ENCODE data around the gene YBX1.
"Not testable (repeated sequence)": the region's sequence is repeated elsewhere in the genome, so short reads cannot be mapped to it uniquely, and the experiment has no call there.

The YBX1 gene

GRCh38 chr1:42748461-42749410 lies 66.5 kb downstream of the YBX1 start:
- ChIA-PET CTCF (interaction anchor here (0.8 to 4.7 kb wide), 9 partner anchors 10 to 404 kb away, joined by 3 to 35 read pairs (median 3); partner anchors contain the start of genes TMEM269 and ZNF691), POLR2A (no interaction called here)
- TF ChIP-seq, protein P1, sequence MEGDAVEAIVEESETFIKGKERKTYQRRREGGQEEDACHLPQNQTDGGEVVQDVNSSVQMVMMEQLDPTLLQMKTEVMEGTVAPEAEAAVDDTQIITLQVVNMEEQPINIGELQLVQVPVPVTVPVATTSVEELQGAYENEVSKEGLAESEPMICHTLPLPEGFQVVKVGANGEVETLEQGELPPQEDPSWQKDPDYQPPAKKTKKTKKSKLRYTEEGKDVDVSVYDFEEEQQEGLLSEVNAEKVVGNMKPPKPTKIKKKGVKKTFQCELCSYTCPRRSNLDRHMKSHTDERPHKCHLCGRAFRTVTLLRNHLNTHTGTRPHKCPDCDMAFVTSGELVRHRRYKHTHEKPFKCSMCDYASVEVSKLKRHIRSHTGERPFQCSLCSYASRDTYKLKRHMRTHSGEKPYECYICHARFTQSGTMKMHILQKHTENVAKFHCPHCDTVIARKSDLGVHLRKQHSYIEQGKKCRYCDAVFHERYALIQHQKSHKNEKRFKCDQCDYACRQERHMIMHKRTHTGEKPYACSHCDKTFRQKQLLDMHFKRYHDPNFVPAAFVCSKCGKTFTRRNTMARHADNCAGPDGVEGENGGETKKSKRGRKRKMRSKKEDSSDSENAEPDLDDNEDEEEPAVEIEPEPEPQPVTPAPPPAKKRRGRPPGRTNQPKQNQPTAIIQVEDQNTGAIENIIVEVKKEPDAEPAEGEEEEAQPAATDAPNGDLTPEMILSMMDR (IDR thresholded peaks at IDR 0.05; ENCODE audit: control extremely low read depth, extremely low read depth, low read depth, missing control alignments), result no peak
- no peak for DNase-seq (ENCODE audit: extremely low spot score)

GRCh38 chr1:42750041-42750440 lies 67.8 kb downstream of the YBX1 start:
- no peak for DNase-seq (ENCODE audit: extremely low spot score)
- CTCF ChIA-PET, result interaction anchor here (0.8 to 4.7 kb wide), 5 partner anchors 9 to 323 kb away, joined by 3 to 35 read pairs (median 3); no protein-coding TSS in a partner anchor
- TF ChIP-seq, protein P1 (IDR thresholded peaks at IDR 0.05; ENCODE audit: control extremely low read depth, extremely low read depth, low read depth, missing control alignments), result no peak
- POLR2A ChIA-PET, result no interaction called here

DNA sequence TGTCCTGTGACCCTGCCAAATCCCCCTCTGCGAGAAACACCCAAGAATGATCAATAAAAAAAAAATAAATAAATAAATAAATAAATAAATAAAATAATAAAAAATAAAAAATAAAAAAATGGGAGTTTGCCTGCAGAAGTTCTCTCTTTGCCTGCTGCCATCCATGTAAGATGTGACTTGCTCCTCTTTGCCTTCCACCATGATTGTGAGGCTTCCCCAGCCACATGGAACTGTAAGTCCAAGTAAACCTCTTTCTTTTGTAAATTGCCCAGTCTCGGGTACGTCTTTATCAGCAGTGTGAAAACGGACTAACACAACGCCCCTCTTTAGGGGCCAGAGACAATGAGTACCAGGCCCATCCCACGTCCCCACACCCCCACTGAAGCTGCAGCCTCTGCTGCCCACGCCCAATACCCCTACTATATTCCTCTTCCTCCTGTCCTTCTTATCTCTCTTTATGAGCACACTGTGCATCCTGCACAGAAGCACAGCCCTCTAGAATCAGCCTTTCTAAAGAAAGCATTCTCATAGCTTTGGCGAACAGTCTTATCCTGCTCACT lies 69.4 kb downstream of the YBX1 start:
- CTCF ChIA-PET, result interaction anchor here (0.9 to 1.7 kb wide), 4 partner anchors 11 to 27 kb away, joined by 3 to 7 read pairs (median 4); partner anchors contain the start of genes C1orf50 and P3H1
- POLR2A ChIA-PET, result interaction anchor here (1.4 kb wide), 1 partner anchor 15 kb away, joined by 3 read pairs; the partner anchor contains the start of genes C1orf50 and P3H1
- not testable (repeated sequence) for DNase-seq (ENCODE audit: extremely low spot score)

DNA sequence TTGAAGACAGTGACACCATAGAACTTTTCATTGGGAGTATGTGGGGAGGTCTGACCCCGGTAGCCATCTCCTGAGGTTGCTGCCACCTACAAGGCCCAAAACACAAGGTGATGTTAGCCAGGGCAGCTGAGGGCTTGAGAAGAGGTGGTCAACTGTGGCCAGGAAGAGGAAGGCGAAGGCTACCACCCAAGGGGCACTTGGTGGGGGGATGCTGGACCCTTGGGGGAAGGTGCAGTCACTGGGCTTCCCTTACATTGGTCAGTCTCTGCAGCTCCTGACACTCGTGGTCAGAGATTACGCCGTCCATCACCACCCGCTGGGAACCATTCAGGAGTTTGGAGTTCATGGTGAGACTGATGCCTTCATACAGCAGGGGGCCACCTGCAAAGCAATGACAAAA lies 70.1 kb downstream of the YBX1 start:
- DNase-seq (ENCODE audit: extremely low spot score), result no peak
- CTCF ChIA-PET, result interaction anchor here (0.9 to 1.7 kb wide), 4 partner anchors 10 to 26 kb away, joined by 3 to 7 read pairs (median 4); partner anchors contain the start of genes C1orf50 and P3H1
- TF ChIP-seq, protein P1 (IDR thresholded peaks at IDR 0.05; ENCODE audit: control extremely low read depth, extremely low read depth, low read depth, missing control alignments), result no peak
- POLR2A ChIA-PET, result interaction anchor here (1.4 kb wide), 1 partner anchor 15 kb away, joined by 3 read pairs; the partner anchor contains the start of genes C1orf50 and P3H1

- DNase-seq (ENCODE audit: extremely low spot score), result no peak
- ChIA-PET POLR2A (interaction anchor here (1.4 kb wide), 1 partner anchor 14 kb away, joined by 3 read pairs; the partner anchor contains the start of genes C1orf50 and P3H1), CTCF (interaction anchor here (1.2 to 1.7 kb wide), 3 partner anchors 9 to 19 kb away, joined by 3 to 7 read pairs (median 6); partner anchors contain the start of genes C1orf50 and P3H1)
- TF ChIP-seq, protein P1 (IDR thresholded peaks at IDR 0.05; ENCODE audit: control extremely low read depth, extremely low read depth, low read depth, missing control alignments), result no peak
These were observed 70.9 kb downstream of the YBX1 start for GRCh38 chr1:42753070-42753469.
